K562 (cell line): ENCODE measurements around the gene AGPAT1.

Experiments
- ATF3 ChIP-seq, 2 experiments: fragments of 450-650 bp in 1 of 2; sonication (generic) in 1 of 2; formaldehyde crosslinking in 1 of 2; IDR thresholded peaks in 1 of 2; conservative IDR thresholded peaks in 1 of 2; 2 replicates each; pipeline versions ENCODE4 v1.6.1 to v1.8.1; 2016 to 2023; ENCODE audit warnings: mild to moderate bottlenecking in 2 of 2, moderate library complexity in 2 of 2, inconsistent platforms in 1 of 2, missing genetic modification reagents in 1 of 2
- CTCF ChIP-seq, 3 experiments: IDR thresholded peaks in 2 of 3; conservative IDR thresholded peaks in 1 of 3; 2 replicates each; pipeline ENCODE4 v1.5.1; 2011 to 2012; ENCODE audit warnings: low read length in 3 of 3, mild to moderate bottlenecking in 3 of 3, control low read depth in 2 of 3, improper control_type of control experiment in 1 of 3, inconsistent platforms in 1 of 3, low read depth in 1 of 3, mixed read lengths in 1 of 3, moderate library complexity in 1 of 3; ENCODE audit not compliant: insufficient read depth in 2 of 3
- E2F1 ChIP-seq: sonication (generic); formaldehyde crosslinking; IDR thresholded peaks from 2 replicates; pipeline ENCODE4 v1.8.1; 2023; ENCODE audit warnings: mild to moderate bottlenecking, missing genetic modification reagents, moderate library complexity
- ELF1 ChIP-seq: fragments of 200-800 bp; sonication (Bioruptor generic); IDR thresholded peaks from 2 replicates; pipeline ENCODE4 v1.6.1; 2016; ENCODE audit warnings: missing genetic modification characterization, missing compliant biosample characterization
- MAX ChIP-seq: sonication (generic); formaldehyde crosslinking; IDR thresholded peaks from 2 replicates; pipeline ENCODE4 v1.9.0; 2022; ENCODE audit warnings: mild to moderate bottlenecking, missing genetic modification reagents
- MTA2 ChIP-seq: fragments of 450-650 bp; IDR thresholded peaks from 2 replicates; pipeline ENCODE4 v1.6.1; 2016; ENCODE audit warnings: low read depth
- MXI1 ChIP-seq: IDR thresholded peaks from 2 replicates; pipeline ENCODE4 v1.6.1; 2011; ENCODE audit warnings: low read depth, mild to moderate bottlenecking, improper control_type of control experiment, low read length
- NR3C1 ChIP-seq: sonication (generic); formaldehyde crosslinking; IDR thresholded peaks from 2 replicates; pipeline ENCODE4 v1.8.1; 2022; ENCODE audit warnings: missing genetic modification reagents
- ZFP36 ChIP-seq: fragments of 150-350 bp; IDR thresholded peaks from 2 replicates; pipeline ENCODE4 v1.6.1; 2018; ENCODE audit warnings: low read length, low read depth; ENCODE audit not compliant: partially characterized antibody
- ZNF780A ChIP-seq: fragments of 250-450 bp; sonication (Bioruptor Pico); IDR thresholded peaks from 2 replicates; pipeline ENCODE4 v1.5.0; 2021; ENCODE audit warnings: mild to moderate bottlenecking

GRCh38 chr6:32202186-32202585 is 26.3 kb upstream of the AGPAT1 start:
- TF ChIP-seq ELF1 (no peak), ZNF780A (CRISPR knock-in tag) (no peak), MAX (no peak), CTCF (IDR thresholded peaks at IDR 0.05 in 2 of 3, conservative IDR thresholded peaks at IDR 0.05 in 1 of 3; ENCODE audit: insufficient read depth in 2 of 3, low read depth in 1 of 3, low read length in 3 of 3) (no peak), MXI1 (no peak), MTA2 (no peak), NR3C1 (CRISPR knock-in tag) (no peak), ATF3 (IDR thresholded peaks at IDR 0.05) (no peak), ATF3 (CRISPR knock-in tag; conservative IDR thresholded peaks at IDR 0.05) (no peak), ZFP36 (no peak), E2F1 (CRISPR knock-in tag) (no peak)
